Smooth muscle cell (in vitro differentiated cells): ENCODE results near the gene EPHA10. TPM values are rescaled to one million over a fixed set of nuclear protein-coding genes. Genes with fewer than 3 reads are reported as not detected.
"Not testable (repeated sequence)": the region's sequence is repeated elsewhere in the genome, so short reads cannot be mapped to it uniquely, and the experiment has no call there.

Experiments
- DNase-seq: peaks from one replicate; lab custom pipeline; 2025; ENCODE audit not compliant: unreplicated experiment; lab: John Stamatoyannopoulos, UW
- H2AFZ ChIP-seq: fragments of 200-600 bp; sonication (generic); 2 replicates; pipeline ENCODE4 v1.6.0; 2016; ENCODE audit warnings: antibody characterized with exemption, low read depth, mild to moderate bottlenecking
- H3F3A ChIP-seq: fragments of 200-600 bp; sonication (generic); 2 replicates; pipeline ENCODE4 v1.6.0; 2017; ENCODE audit warnings: antibody characterized with exemption, low read depth
- H3K27ac ChIP-seq: fragments of 200-600 bp; sonication (generic); 2 replicates; pipeline ENCODE4 v1.5.1; 2016; ENCODE audit warnings: low read depth, mild to moderate bottlenecking
- H3K27me3 ChIP-seq: fragments of 200-600 bp; sonication (generic); 2 replicates; pipeline ENCODE4 v1.6.1; 2016; ENCODE audit warnings: low read depth, mild to moderate bottlenecking
- H3K36me3 ChIP-seq: fragments of 200-600 bp; sonication (generic); 2 replicates; pipeline ENCODE4 v1.5.1; 2016; ENCODE audit warnings: low read depth
- H3K4me1 ChIP-seq: fragments of 200-600 bp; sonication (generic); 2 replicates; pipeline ENCODE4 v1.5.1; 2016; ENCODE audit warnings: low read depth
- H3K4me2 ChIP-seq: fragments of 200-600 bp; sonication (generic); 2 replicates; pipeline ENCODE4 v1.6.0; 2016; ENCODE audit warnings: mild to moderate bottlenecking
- H3K4me3 ChIP-seq: fragments of 200-600 bp; sonication (generic); 2 replicates; pipeline ENCODE4 v1.5.1; 2016; ENCODE audit warnings: mild to moderate bottlenecking
- H3K79me2 ChIP-seq: fragments of 200-600 bp; sonication (generic); 2 replicates; pipeline ENCODE4 v1.6.0; 2016; ENCODE audit warnings: low read depth, mild to moderate bottlenecking
- H3K9ac ChIP-seq: fragments of 200-600 bp; sonication (generic); 2 replicates; pipeline ENCODE4 v1.6.0; 2016; ENCODE audit warnings: low read depth
- H3K9me3 ChIP-seq: fragments of 200-600 bp; sonication (generic); replicated peaks from 2 replicates; pipeline ENCODE4 v1.5.1; 2016; ENCODE audit warnings: low read depth
- H4K20me1 ChIP-seq: fragments of 200-600 bp; sonication (generic); 2 replicates; pipeline ENCODE4 v1.6.0; 2016; ENCODE audit warnings: low read depth
- CTCF ChIP-seq: fragments of 200-600 bp; sonication (generic); IDR thresholded peaks from 2 replicates; pipeline ENCODE4 v1.5.1; 2017; ENCODE audit warnings: borderline replicate concordance, mild to moderate bottlenecking, antibody characterized with exemption; ENCODE audit not compliant: insufficient read depth, poor library complexity, severe bottlenecking
- WGBS: methylation state at CpG from one replicate; pipeline ENCODE4 v1.1.7; 2016; ENCODE audit warnings: low lambda C conversion rate; 5-methylcytosine and 5-hydroxymethylcytosine counted together
- polyA plus RNA-seq: library from polyadenylated mRNA; unstranded; fragments of >200 nt; fragmentation: Nextera tagmentation; extraction: Ambion mirVana; gene quantifications from 2 replicates; pipeline ENCODE4 v1.2.1, GENCODE V29; 2016
- total RNA-seq: library from RNA; depleted of rRNA; stranded (reverse); fragments of >200 nt; gene quantifications from 2 replicates; pipeline ENCODE4 v1.2.3, GENCODE V29; 2014

The EPHA10 gene
- total and polyA plus RNA-seq, 2 experiments from 2014 or later, result not detected

GRCh38 chr1:37776946-37777516 lies 12.1 kb upstream of the EPHA10 start:
- Histone ChIP-seq H3K9me3 (no peaks in the 10 kb centered on the region), H4K20me1 (no peaks in the 10 kb centered on the region), H3K4me3 (no peak overlapping the region), H3K27ac (no peak overlapping the region), H3K27me3 (no peaks in the 10 kb centered on the region), H3K9ac (no peak overlapping the region), H3K36me3 (no peaks in the 10 kb centered on the region), H2AFZ (no peak overlapping the region), H3F3A (no peaks in the 10 kb centered on the region), H3K79me2 (no peaks in the 10 kb centered on the region), H3K4me2 (no peak overlapping the region), H3K4me1 (no peaks in the 10 kb centered on the region)
- DNase-seq, result no peak
- no peak for TF ChIP-seq CTCF
- WGBS, result 61% methylated on average over 4 of the region's 4 CpGs

GRCh38 chr1:37771440-37771839 lies 6.5 kb upstream of the EPHA10 start:
- H3K9me3 ChIP-seq, H2AFZ ChIP-seq, DNase-seq, H3K9ac ChIP-seq, H3K79me2 ChIP-seq, H3K4me1 ChIP-seq, H3K4me3 ChIP-seq, H3F3A ChIP-seq, H3K36me3 ChIP-seq, H3K4me2 ChIP-seq, H3K27ac ChIP-seq, H4K20me1 ChIP-seq: not testable (repeated sequence)
- H3K27me3 ChIP-seq, result peaks cover 46% of the 10 kb centered on the region

- no peaks in the 10 kb centered on the region for H4K20me1 ChIP-seq
- H3K4me1 ChIP-seq, result no peaks in the 10 kb centered on the region
- H3K27me3 ChIP-seq, result peaks cover 85% of the 10 kb centered on the region
- no peaks in the 10 kb centered on the region for H3K79me2 ChIP-seq
- H3K9me3 ChIP-seq, result no peaks in the 10 kb centered on the region
- H3K4me3 ChIP-seq, result no peak overlapping the region
- DNase-seq, result no peak
- H3K9ac ChIP-seq, result no peak overlapping the region
- H2AFZ ChIP-seq, result no peak overlapping the region
- H3K4me2 ChIP-seq, result no peak overlapping the region
- H3K36me3 ChIP-seq, result no peaks in the 10 kb centered on the region
- H3F3A ChIP-seq, result no peaks in the 10 kb centered on the region
- no peak overlapping the region for H3K27ac ChIP-seq
- no peak for TF ChIP-seq CTCF
- WGBS, result 16% methylated on average over 2 of the region's 2 CpGs
Observed at GRCh38 chr1:37767488-37767887, 2.6 kb upstream of the EPHA10 start.

GRCh38 chr1:37765916-37766664 lies 1.2 kb upstream of the EPHA10 start:
- no peaks in the 10 kb centered on the region for H4K20me1 ChIP-seq
- 25% methylated on average over 27 of the region's 27 CpGs for WGBS
- H3F3A ChIP-seq, result no peaks in the 10 kb centered on the region
- TF ChIP-seq CTCF, result no peak
- no peak for DNase-seq
- no peak overlapping the region for H3K4me2 ChIP-seq
- no peaks in the 10 kb centered on the region for H3K36me3 ChIP-seq
- H3K4me3 ChIP-seq, result no peak overlapping the region
- H3K27ac ChIP-seq, result no peak overlapping the region
- no peaks in the 10 kb centered on the region for H3K79me2 ChIP-seq
- no peaks in the 10 kb centered on the region for H3K4me1 ChIP-seq
- peaks cover 92% of the 10 kb centered on the region for H3K27me3 ChIP-seq
- no peaks in the 10 kb centered on the region for H3K9me3 ChIP-seq
- no peak overlapping the region for H2AFZ ChIP-seq
- no peak overlapping the region for H3K9ac ChIP-seq
